H9 (cell line): ENCODE measurements around the gene ATP6V0A1. TPM values are rescaled to one million over a fixed set of nuclear protein-coding genes. Genes with fewer than 3 reads are reported as not detected.

Experiments
- DNase-seq: peaks from one replicate; pipeline ENCODE4 v3.0.0-alpha.2; 2017
- H2AFZ ChIP-seq: one replicate; pipeline ENCODE4 v1.6.1; 2013; ENCODE audit warnings: mild to moderate bottlenecking, low read length, control low read depth, moderate library complexity
- H2AK5ac ChIP-seq: 2 replicates; pipeline ENCODE4 v1.6.1; 2013; ENCODE audit warnings: low read length, control low read depth, mixed read lengths; ENCODE audit not compliant: insufficient read length
- H2BK120ac ChIP-seq: one replicate; pipeline ENCODE4 v1.6.1; 2013; ENCODE audit warnings: low read depth, mild to moderate bottlenecking, low read length, control low read depth, inconsistent platforms; ENCODE audit not compliant: poor library complexity, severe bottlenecking
- H2BK12ac ChIP-seq: 2 replicates; pipeline ENCODE4 v1.6.1; 2013; ENCODE audit warnings: low read length, control low read depth, mixed read lengths, low read depth; ENCODE audit not compliant: insufficient read length
- H2BK15ac ChIP-seq: 2 replicates; pipeline ENCODE4 v1.6.1; 2013; ENCODE audit warnings: low read depth, low read length, control low read depth
- H2BK20ac ChIP-seq: one replicate; pipeline ENCODE4 v1.6.1; 2013; ENCODE audit warnings: low read depth, mild to moderate bottlenecking, low read length, control low read depth, inconsistent platforms; ENCODE audit not compliant: poor library complexity, severe bottlenecking
- H2BK5ac ChIP-seq: 2 replicates; pipeline ENCODE4 v1.6.1; 2013; ENCODE audit warnings: low read length, control low read depth, mixed read lengths; ENCODE audit not compliant: insufficient read length
- H3K14ac ChIP-seq: 2 replicates; pipeline ENCODE4 v1.6.1; 2013; ENCODE audit warnings: low read length, control low read depth; ENCODE audit not compliant: insufficient read depth
- H3K18ac ChIP-seq: 2 replicates; pipeline ENCODE4 v1.6.1; 2013; ENCODE audit warnings: low read depth, mild to moderate bottlenecking, mixed read lengths, low read length, control low read depth; ENCODE audit not compliant: insufficient read length
- H3K23ac ChIP-seq: 2 replicates; pipeline ENCODE4 v1.6.1; 2013; ENCODE audit warnings: low read length, control low read depth, mixed read lengths, low read depth; ENCODE audit not compliant: insufficient read length
- H3K23me2 ChIP-seq: 2 replicates; pipeline ENCODE4 v1.6.1; 2013; ENCODE audit warnings: low read depth, mild to moderate bottlenecking, mixed read lengths, low read length, control low read depth; ENCODE audit not compliant: insufficient read length, poor library complexity, severe bottlenecking
- H3K27ac ChIP-seq: 2 replicates; pipeline ENCODE4 v1.5.1; 2013; ENCODE audit warnings: low read length, control low read depth, mixed read lengths, low read depth; ENCODE audit not compliant: insufficient read length
- H3K27me3 ChIP-seq: 2 replicates; pipeline ENCODE4 v1.6.1; 2013; ENCODE audit warnings: low read length, control low read depth, inconsistent platforms; ENCODE audit not compliant: insufficient read depth
- H3K4ac ChIP-seq: 2 replicates; pipeline ENCODE4 v1.6.1; 2013; ENCODE audit warnings: low read depth, mild to moderate bottlenecking, control low read depth, inconsistent platforms, low read length, moderate library complexity
- H3K4me1 ChIP-seq: 2 replicates; pipeline ENCODE4 v1.6.1; 2013; ENCODE audit warnings: low read length, control low read depth, inconsistent platforms; ENCODE audit not compliant: insufficient read depth
- H3K4me2 ChIP-seq: 2 replicates; pipeline ENCODE4 v1.6.1; 2013; ENCODE audit warnings: low read length, control low read depth, mixed read lengths; ENCODE audit not compliant: insufficient read length, insufficient read depth
- H3K56ac ChIP-seq: 2 replicates; pipeline ENCODE4 v1.6.1; 2013; ENCODE audit warnings: low read depth, mild to moderate bottlenecking, mixed read lengths, low read length, control low read depth; ENCODE audit not compliant: insufficient read length
- H3K79me1 ChIP-seq: 2 replicates; pipeline ENCODE4 v1.6.1; 2013; ENCODE audit warnings: low read depth, mild to moderate bottlenecking, moderate library complexity, low read length, control low read depth, inconsistent platforms; ENCODE audit not compliant: insufficient read depth, poor library complexity, severe bottlenecking
- H3K79me2 ChIP-seq: 2 replicates; pipeline ENCODE4 v1.6.1; 2013; ENCODE audit warnings: low read length, control low read depth, inconsistent platforms; ENCODE audit not compliant: insufficient read depth
- H3K9ac ChIP-seq: 2 replicates; pipeline ENCODE4 v1.6.1; 2013; ENCODE audit warnings: low read length, control low read depth, mixed read lengths; ENCODE audit not compliant: insufficient read length; ENCODE audit errors: extremely low read depth
- H3K9me3 ChIP-seq: one replicate; pipeline ENCODE4 v1.6.1; 2013; ENCODE audit warnings: low read depth, low read length, inconsistent platforms; ENCODE audit not compliant: control insufficient read depth
- H3T11ph ChIP-seq: one replicate; pipeline ENCODE4 v1.6.1; 2013; ENCODE audit warnings: mild to moderate bottlenecking, low read length, control low read depth, inconsistent platforms
- H4K20me1 ChIP-seq: one replicate; pipeline ENCODE4 v1.6.1; 2013; ENCODE audit not compliant: control insufficient read depth, insufficient read length, insufficient read depth
- H4K5ac ChIP-seq: 2 replicates; pipeline ENCODE4 v1.6.1; 2013; ENCODE audit warnings: low read depth, mild to moderate bottlenecking, mixed read lengths, low read length, control low read depth; ENCODE audit not compliant: insufficient read length
- H4K8ac ChIP-seq: replicated peaks from 2 replicates; pipeline ENCODE4 v1.6.1; 2013; ENCODE audit warnings: low read length, control low read depth, mixed read lengths, low read depth; ENCODE audit not compliant: insufficient read length
- H4K91ac ChIP-seq: 2 replicates; pipeline ENCODE4 v1.6.1; 2013; ENCODE audit warnings: low read depth, mild to moderate bottlenecking, moderate library complexity, mixed read lengths, low read length, control low read depth; ENCODE audit not compliant: insufficient read length
- H3K27ac Mint-ChIP-seq, 3 experiments: 2 replicates in 2 of 3; 3 replicates in 1 of 3; pipeline ENCODE4 v1.8.0; 2020 to 2021; ENCODE audit warnings: mixed read lengths in 3 of 3, mild to moderate bottlenecking in 1 of 3, moderate library complexity in 1 of 3
- H3K27me3 Mint-ChIP-seq: 2 replicates; pipeline ENCODE4 v1.8.0; 2021; ENCODE audit warnings: low read depth, mild to moderate bottlenecking, moderate library complexity, mixed read lengths
- H3K36me3 Mint-ChIP-seq, 3 experiments: 2 replicates in 2 of 3; 3 replicates in 1 of 3; pipeline ENCODE4 v1.8.0; 2020 to 2021; ENCODE audit warnings: low read depth in 3 of 3, mixed read lengths in 3 of 3; ENCODE audit not compliant: insufficient read depth in 1 of 3
- H3K4me1 Mint-ChIP-seq, 2 experiments: 2 replicates each; pipeline ENCODE4 v1.8.0; 2020; ENCODE audit warnings: mixed read lengths in 2 of 2
- H3K4me3 Mint-ChIP-seq, 2 experiments: 2 replicates in 1 of 2; 3 replicates in 1 of 2; pipeline ENCODE4 v1.8.0; 2020 to 2021; ENCODE audit warnings: mild to moderate bottlenecking in 2 of 2, mixed read lengths in 2 of 2, moderate library complexity in 1 of 2
- H3K9me3 Mint-ChIP-seq, 2 experiments: 2 replicates in 1 of 2; 3 replicates in 1 of 2; pipeline ENCODE4 v1.8.0; 2020; ENCODE audit warnings: mild to moderate bottlenecking in 2 of 2, mixed read lengths in 2 of 2, moderate library complexity in 1 of 2
- CTCF ChIP-seq: fragments of 200-600 bp; sonication (generic); conservative IDR thresholded peaks from 3 replicates; pipeline ENCODE4 v1.8.0; 2021; ENCODE audit warnings: antibody characterized with exemption, mild to moderate bottlenecking
- WGBS: extraction: QIAGEN DNeasy Blood & Tissue Kit; methylation state at CpG from one replicate; pipeline ENCODE4 v1.1.7; 2013; ENCODE audit warnings: missing lambda C conversion rate, low lambda C conversion rate, mixed read lengths; ENCODE audit not compliant: insufficient read length; ENCODE audit errors: extremely low coverage; 5-methylcytosine and 5-hydroxymethylcytosine counted together
- total RNA-seq: library from RNA; stranded (reverse); gene quantifications from 2 replicates; pipeline ENCODE4 v1.2.1, GENCODE V29; 2021

Gene ATP6V0A1
- total RNA-seq, 1 experiment from 2014 or later, result 54.1 TPM

GRCh38 chr17:42512246-42512645 lies 53.6 kb downstream of the ATP6V0A1 start:
- Histone ChIP-seq H4K8ac (no peak overlapping the region), H2BK120ac (no peak overlapping the region), H2BK15ac (no peak overlapping the region), H2BK20ac (no peak overlapping the region), H3K4ac (no peak overlapping the region), H3K23me2 (no peaks in the 10 kb centered on the region), H3K79me2 (no peaks in the 10 kb centered on the region), H2AK5ac (no peak overlapping the region), H3K4me1 (no peaks in the 10 kb centered on the region), H3K14ac (no peak overlapping the region), H3K27me3 (no peaks in the 10 kb centered on the region), H3K23ac (no peak overlapping the region), H3K9ac (no peak overlapping the region), H4K20me1 (no peaks in the 10 kb centered on the region), H3K9me3 (no peaks in the 10 kb centered on the region), H2AFZ (no peak overlapping the region), H3K4me2 (no peak overlapping the region), H2BK5ac (no peak overlapping the region), H3K27ac (no peak overlapping the region), H2BK12ac (no peak overlapping the region), H3K56ac (no peak overlapping the region), H4K5ac (no peak overlapping the region), H3K18ac (no peak overlapping the region), H3K79me1 (no peaks in the 10 kb centered on the region), H3T11ph (no peak overlapping the region), H4K91ac (no peak overlapping the region)
- Mint-ChIP-seq H3K36me3 (peaks cover 0 to 43% (median 35%) of the 10 kb centered on the region in 3 experiments; a peak in 5 of 7 replicates), H3K4me3 (no peak overlapping the region), H3K27ac (peak overlapping the region in 1 of 3 experiments; percentile 73; a peak in 1 of 7 replicates), H3K9me3 (no peaks in the 10 kb centered on the region), H3K4me1 (no peaks in the 10 kb centered on the region), H3K27me3 (no peaks in the 10 kb centered on the region)
- WGBS, result no CpG with 5 or more reads among the region's 9 CpGs
- no peak for TF ChIP-seq CTCF
- DNase-seq, result no peak
